Frontal cortex (tissue), 4 donors: ENCODE measurements around the gene MARCO. TPM values are rescaled to one million over a fixed set of nuclear protein-coding genes. Genes with fewer than 3 reads are reported as not detected.

Experiments used
- DNase-seq, 2 donors: peaks; one replicate each; pipeline ENCODE4 v3.0.0; 2012; ENCODE audit warnings: low spot score in 2 of 2
- FAIRE-seq: peaks from 2 replicates; lab custom pipeline; 2012; peaks lifted over from hg19 to GRCh38; lab: Jason Lieb, UNC
- total RNA-seq: library from RNA; depleted of rRNA; stranded (reverse); fragments of >200 nt; gene quantifications from one replicate; pipeline ENCODE4 v1.2.3, GENCODE V29; 2014
- donor health status: control.
- donor health status: control.
- donor health status: control.

MARCO gene
- total RNA-seq, 1 donor from 2014 or later: under 0.01 TPM

DNA sequence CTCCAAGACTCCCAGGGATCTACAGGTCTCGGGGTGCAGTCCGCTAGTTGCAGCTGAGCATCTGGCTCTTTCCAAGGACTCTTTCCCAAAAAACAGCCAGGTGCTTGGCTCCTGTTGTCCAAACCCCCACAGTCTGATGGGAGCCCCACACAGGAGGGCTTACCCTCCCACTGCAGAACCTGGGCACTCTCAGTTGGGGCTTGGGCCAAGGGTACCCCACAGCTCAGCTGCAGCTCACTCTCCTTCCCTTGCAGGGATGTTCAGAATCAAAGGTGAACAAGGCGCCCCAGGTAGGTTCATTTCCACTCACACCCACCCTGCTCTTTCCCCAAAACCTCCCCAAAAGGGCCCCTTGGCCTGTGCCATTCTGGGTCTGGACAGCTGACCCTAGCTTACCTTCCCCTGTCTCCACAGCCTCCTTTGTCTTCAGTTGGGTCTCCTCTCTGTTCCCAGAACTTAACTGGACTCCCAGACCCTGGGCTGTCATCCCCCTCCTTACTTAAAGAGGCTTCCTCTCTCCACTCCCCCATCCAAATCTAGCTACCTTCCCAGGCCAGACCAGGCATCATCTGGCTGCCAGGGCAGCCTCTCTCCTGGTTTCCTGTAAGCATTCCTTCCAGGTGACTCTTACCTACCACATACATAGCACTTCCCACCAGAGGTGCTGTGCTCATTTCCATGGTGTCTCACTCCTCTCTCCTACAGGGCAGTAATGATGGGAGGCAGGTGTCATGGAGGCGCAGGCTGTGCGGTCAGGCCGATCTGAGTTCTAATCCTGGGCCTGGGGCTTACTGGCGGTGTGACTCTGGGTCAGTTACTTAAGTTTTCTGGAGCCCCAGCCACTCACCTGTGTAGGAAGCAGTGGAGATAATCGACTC lies 29.5 kb downstream of the MARCO start:
- no peak for FAIRE-seq
- no peak for DNase-seq

DNA sequence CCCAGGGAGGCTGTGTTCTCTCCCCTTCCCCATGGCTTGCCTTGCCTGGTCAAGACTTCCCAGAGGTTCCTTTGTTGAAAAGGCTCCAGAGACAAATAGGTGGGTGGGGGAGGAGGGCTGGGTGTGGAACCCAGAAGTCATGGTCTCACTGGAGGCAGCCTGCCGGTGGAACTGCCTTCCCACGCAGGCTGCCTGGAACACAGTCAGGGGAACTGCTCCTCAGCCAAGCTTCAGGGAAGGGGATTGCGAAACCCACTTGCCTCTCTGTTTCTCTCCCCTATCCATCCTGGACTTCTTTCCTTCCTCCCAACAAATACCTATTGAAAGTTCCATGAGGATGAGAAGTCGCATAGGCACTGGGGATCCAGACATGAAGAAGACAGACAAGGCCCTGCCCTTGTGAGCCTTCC lies 31.6 kb downstream of the MARCO start:
- no peak for DNase-seq
- no peak for FAIRE-seq

DNA sequence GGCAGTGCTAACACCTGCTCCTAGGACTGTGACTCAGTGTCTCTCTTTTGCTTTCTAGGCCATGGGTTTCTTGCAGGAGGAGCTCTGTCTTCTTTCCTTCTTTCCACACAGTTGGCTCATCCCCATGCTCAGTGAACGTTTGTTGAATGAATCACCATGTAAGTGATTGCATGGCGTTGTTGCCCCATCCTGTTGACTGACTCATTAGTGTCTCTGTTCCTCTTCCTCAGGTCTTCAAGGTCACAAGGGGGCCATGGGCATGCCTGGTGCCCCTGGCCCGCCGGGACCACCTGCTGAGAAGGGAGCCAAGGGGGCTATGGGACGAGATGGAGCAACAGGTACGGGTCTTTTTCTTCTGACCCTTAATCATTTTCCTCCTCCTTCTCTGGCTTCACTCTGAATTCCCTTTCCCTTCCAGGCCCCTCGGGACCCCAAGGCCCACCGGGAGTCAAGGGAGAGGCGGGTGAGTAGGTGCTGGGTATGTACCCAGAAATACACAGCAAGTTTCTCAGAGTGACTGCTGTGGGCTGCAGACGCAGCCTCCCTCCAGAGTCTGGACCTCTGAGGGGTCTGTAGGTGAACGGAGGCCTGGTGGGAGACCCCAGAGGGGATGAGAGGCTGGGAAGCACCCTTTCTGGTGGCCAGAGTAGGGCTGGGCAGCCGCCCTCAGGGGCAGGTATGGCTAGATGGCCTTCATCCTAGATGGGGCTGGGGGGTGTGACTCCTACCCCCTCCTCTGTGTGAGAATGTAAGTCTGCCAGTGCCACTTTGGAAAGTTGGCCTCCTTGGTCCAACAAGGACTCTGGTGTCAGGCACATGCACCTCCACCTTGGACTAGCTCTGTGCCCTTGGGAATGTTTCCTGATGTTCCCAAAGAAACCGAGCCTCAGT lies 32.4 kb downstream of the MARCO start:
- FAIRE-seq: no peak
- no peak for DNase-seq

GRCh38 chr2:118975133-118975532 lies 33.1 kb downstream of the MARCO start:
- DNase-seq (no peak), FAIRE-seq (no peak)

DNA sequence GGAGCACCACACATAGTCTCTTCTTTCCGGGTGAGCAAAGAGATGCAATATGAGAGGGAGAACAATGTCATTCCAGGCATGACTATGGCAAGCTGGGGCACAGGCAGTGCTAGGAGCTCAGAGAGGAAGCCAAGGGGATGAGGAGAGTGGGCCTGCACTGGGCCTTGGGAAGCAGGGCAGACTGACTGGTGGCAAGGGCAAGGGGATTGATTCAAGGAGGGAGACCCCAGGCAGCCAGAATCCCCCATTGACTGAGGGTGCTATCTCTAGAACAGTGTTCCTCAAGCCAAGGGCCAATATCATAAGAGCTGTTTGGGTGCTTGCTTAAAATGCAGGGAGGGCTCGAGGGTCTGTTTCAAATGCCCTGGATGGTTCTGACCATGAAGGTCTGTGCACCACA lies 36.1 kb downstream of the MARCO start:
- FAIRE-seq: no peak
- DNase-seq: no peak

DNA sequence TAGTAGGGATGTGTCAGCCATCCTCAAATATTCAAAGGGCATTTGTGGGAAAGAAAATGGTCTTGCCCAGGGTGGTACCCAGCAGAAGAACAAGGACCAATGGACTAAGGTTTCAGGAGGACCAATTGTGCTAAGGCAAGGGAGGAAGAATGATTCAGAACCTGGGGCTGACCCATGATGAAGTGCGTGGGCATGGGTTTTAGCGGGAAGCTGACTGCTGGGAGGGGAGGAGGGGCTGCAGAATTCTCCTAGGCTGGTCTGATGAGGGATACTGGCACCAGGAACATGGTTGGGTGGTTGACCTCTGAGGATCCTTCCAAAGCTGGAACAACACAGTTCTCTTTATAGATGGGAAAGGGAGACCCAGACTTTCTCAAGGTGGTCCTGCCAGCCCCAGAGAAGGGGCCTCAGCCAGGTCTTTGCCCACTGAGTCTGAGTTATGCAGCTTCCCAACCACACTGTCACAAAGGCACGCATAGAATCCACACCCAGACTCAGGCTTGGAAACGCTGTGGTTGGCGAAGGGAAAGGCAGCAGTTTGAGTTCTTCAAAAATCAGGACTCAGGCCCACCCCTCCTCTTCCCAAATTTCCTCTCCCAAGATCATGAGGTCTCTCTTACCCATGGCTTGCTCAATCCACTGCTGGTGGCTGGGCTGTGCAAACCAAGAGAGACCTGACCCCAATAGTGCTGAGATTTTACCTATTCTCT lies 37.3 kb downstream of the MARCO start:
- DNase-seq (no peak), FAIRE-seq (no peak)

- FAIRE-seq: no peak
- DNase-seq: no peak
Measured at GRCh38 chr2:118980022-118980421, 38.0 kb downstream of the MARCO start.

DNA sequence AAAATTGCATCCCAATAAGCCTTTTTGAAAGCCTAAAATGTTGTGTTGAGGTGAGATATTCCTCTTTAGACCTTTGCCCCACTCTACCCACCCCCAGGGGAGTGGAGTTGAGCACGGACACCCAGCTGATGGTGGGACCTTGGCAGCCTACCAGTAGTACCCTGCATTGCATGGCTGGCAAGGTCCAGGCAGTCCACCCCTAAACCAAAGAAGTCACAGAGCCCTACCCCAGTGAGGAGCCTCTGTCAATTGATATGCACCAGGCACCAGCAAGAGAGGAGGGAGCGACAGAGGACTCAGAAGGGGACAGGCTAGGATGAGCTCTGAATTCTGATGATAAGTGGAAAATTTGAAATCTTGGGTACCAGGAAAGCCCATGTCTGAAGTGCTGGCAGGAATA lies 38.6 kb downstream of the MARCO start:
- FAIRE-seq (no peak), DNase-seq (no peak)

GRCh38 chr2:118981632-118982031 lies 39.6 kb downstream of the MARCO start:
- no peak for DNase-seq
- no peak for FAIRE-seq

- no peak for FAIRE-seq
Measured at GRCh38 chr2:118982039-118982438, 40.0 kb downstream of the MARCO start.

DNA sequence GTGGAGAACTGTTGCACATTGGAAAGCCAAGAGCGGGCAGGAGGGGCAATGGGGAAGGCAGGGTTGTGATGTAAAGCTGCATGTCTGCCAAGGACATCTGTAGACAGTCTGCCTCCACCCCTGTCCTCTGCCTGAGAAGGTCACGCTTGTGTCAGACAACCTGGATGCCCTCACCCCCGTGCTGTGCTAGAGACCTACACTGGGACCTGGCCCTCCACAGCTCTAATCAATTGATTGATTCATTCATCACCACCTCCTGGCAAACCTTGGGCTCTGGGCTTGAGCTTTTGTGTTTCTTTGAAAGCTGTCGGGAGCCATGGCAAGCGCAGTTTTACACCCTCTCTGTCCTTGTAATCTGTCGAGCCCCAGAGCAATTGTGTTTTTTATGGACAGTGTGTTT lies 41.1 kb downstream of the MARCO start:
- FAIRE-seq (no peak), DNase-seq (no peak)

More at GRCh38 chr2:118982039-118982438, 40.0 kb downstream of the MARCO start:
- DNase-seq: no peak

- DNase-seq (no peak), FAIRE-seq (no peak)
Measured at GRCh38 chr2:118983915-118984314, 41.9 kb downstream of the MARCO start.

DNA sequence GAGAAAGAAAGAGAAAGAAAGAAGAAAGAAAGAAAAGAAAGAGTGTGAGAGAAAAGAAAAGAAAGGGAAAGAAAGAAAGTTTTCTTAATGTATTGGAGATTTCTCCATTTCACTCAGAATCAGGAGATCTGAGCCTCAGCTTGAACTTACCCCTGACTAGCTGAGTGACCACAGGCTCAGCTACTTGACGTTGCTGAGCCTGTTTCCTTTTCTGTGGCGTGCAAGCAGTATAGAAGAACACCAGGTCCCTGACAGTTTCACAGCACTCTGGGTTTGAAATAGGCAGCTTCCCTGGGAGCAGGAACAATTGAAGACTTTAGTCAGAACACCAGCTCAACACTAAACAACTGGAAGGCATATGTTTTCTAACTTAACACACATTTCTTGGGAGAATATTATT lies 44.7 kb downstream of the MARCO start:
- DNase-seq (no peak), FAIRE-seq (no peak)

DNA sequence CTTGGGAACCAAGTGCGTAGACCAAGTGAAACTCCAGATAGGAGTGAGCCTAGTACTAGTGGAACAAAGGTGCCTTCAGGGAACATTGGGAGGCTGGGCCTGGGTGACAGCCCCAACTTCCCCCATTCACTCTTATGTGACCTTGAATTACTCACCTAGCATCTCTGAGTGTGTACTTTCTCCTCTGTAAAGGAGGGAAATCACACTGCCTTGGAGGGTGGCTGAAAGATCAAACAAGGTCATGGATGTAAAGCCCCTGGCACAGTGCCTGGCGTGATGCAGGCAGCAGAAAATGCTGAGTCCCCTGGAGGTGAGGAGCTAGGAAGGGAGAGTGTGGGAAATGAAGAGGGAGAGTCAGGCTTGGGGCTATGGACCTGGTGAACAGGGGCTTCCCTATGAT lies 45.9 kb downstream of the MARCO start:
- no peak for FAIRE-seq

DNA sequence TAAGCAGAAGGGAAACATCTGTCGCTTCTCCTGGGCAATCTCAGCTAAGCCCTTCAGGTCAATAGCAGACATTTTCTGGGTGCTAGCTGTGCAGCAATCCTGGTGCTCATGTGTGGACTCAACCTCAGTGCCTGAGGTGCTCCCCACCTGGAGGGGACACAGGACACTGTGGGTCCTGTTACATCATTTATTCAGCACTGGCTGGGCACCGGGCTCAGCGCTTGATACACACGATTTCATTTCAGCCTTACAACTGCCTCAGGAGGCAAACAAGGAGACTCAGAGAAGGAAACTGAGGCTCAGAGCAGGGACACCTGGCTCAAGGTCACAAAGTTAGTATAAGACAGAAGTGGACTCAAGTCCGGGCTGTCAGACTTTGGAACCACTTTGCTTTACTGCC lies 46.7 kb downstream of the MARCO start:
- DNase-seq (no peak), FAIRE-seq (no peak)

More for the DNA sequence above, 45.9 kb downstream of the MARCO start:
- DNase-seq: no peak

- DNase-seq (no peak), FAIRE-seq (no peak)
Measured at GRCh38 chr2:118989481-118989880, 47.5 kb downstream of the MARCO start.

GRCh38 chr2:118990757-118991545 lies 49.0 kb downstream of the MARCO start:
- FAIRE-seq (no peak), DNase-seq (no peak)

- FAIRE-seq (no peak), DNase-seq (no peak)
Measured at GRCh38 chr2:118991554-118991953, 49.6 kb downstream of the MARCO start.

DNA sequence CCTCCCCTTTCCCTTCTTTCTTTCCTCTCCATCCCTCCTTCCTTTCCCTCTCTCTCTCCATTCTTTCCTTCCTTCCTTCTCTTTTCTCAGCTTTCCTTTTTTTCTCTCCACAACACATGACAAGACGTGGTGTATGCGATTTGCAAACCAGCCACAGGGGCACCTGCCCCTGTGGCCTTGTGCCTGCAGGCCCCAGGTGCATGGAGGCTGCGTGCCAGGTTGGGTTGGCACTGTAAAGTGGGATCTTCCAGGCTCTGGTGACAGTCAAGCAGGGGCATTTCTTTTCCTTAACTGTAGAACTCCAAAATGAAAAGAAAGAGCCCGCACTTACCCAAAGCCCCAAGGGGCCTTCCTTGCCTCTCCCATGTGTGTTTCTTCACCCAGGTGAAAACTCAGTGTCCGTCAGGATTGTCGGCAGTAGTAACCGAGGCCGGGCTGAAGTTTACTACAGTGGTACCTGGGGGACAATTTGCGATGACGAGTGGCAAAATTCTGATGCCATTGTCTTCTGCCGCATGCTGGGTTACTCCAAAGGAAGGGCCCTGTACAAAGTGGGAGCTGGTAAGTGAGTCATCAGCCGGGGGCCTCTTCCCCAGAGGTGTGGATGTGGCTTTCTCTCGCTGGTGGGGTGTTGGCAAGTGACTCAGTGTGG lies 50.9 kb downstream of the MARCO start:
- FAIRE-seq: no peak
- DNase-seq: no peak
